NCI-H446 treated with DMSO at 0.1 percent for 48 hours (cell line): ENCODE measurements around the gene USP17L5.
"Not testable (repeated sequence)": the region's sequence is repeated elsewhere in the genome, so short reads cannot be mapped to it uniquely, and the experiment has no call there.

Experiments used
- DNase-seq: peaks from one replicate; lab custom pipeline; 2025; lab: John Stamatoyannopoulos, UW

USP17L5 gene

GRCh38 chr4:9339103-9339502 lies at the start of gene USP17L5:
Gene USP17L5, plus strand, starts transcription at chr4:9339403. Its CDS starts 0 bp downstream, at chr4:9339403.
- not testable (repeated sequence) for DNase-seq

GRCh38 chr4:9324191-9324590 lies 15.0 kb upstream of the USP17L5 start:
- DNase-seq: not testable (repeated sequence)

GRCh38 chr4:9324865-9325264 lies 14.3 kb upstream of the USP17L5 start, which contains the start of gene USP17L24:
Gene USP17L24, plus strand, starts transcription at chr4:9325165. Its CDS starts 0 bp downstream, at chr4:9325165.
- not testable (repeated sequence) for DNase-seq

GRCh38 chr4:9329611-9330010 lies 9.6 kb upstream of the USP17L5 start, which contains the start of gene USP17L25:
Gene USP17L25, plus strand, starts transcription at chr4:9329911. Its CDS starts 0 bp downstream, at chr4:9329911.
- DNase-seq: not testable (repeated sequence)

DNA sequence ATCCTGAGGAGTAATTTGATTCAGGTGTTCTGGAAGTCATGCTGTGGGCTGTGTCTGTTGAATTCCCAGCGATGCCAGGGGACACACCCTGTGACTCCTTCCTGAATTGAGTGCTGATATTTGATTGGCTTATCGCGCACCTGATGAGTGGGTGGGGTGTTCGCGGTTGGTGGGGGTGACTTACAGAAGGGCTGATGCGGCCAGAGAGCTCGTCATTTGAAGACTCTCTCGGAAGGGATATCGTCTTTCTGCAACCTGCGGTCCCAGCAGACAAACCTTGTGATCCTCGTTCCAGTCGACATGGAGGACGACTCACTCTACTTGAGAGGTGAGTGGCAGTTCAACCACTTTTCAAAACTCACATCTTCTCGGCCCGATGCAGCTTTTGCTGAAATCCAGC lies 4.8 kb upstream of the USP17L5 start, which contains the start of gene USP17L26:
USP17L26 (plus strand) TSS at position 301 of the 400 bp plus-strand sequence; CDS start at position 301, 0 bp downstream.
- DNase-seq: not testable (repeated sequence)

GRCh38 chr4:9343848-9344247 lies 4.6 kb downstream of the USP17L5 start, which contains the start of gene USP17L27:
Gene USP17L27, plus strand, starts transcription at chr4:9344148. Its CDS starts 0 bp downstream, at chr4:9344148.
- DNase-seq: not testable (repeated sequence)

- not testable (repeated sequence) for DNase-seq
Measured at GRCh38 chr4:9348593-9348992, 9.4 kb downstream of the USP17L5 start, which contains the start of gene USP17L28. Gene USP17L28, plus strand, starts transcription at chr4:9348893. Its CDS starts 0 bp downstream, at chr4:9348893.

GRCh38 chr4:9350866-9351265 lies 11.7 kb downstream of the USP17L5 start:
- DNase-seq: not testable (repeated sequence)

DNA sequence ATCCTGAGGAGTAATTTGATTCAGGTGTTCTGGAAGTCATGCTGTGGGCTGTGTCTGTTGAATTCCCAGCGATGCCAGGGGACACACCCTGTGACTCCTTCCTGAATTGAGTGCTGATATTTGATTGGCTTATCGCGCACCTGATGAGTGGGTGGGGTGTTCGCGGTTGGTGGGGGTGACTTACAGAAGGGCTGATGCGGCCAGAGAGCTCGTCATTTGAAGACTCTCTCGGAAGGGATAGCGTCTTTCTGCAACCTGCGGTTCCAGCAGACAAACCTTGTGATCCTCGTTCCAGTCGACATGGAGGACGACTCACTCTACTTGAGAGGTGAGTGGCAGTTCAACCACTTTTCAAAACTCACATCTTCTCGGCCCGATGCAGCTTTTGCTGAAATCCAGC lies 14.1 kb downstream of the USP17L5 start, which contains the start of gene USP17L29:
USP17L29 (plus strand) TSS at position 301 of the 400 bp plus-strand sequence; CDS start at position 301, 0 bp downstream.
- not testable (repeated sequence) for DNase-seq

- not testable (repeated sequence) for DNase-seq
Measured at GRCh38 chr4:9362829-9363228, 23.6 kb downstream of the USP17L5 start, which contains the start of gene USP17L30. Gene USP17L30, plus strand, starts transcription at chr4:9363129. Its CDS starts 0 bp downstream, at chr4:9363129.

- not testable (repeated sequence) for DNase-seq
Measured at GRCh38 chr4:9379881-9380280, 40.7 kb downstream of the USP17L5 start.

GRCh38 chr4:9381012-9381534 lies 41.9 kb downstream of the USP17L5 start:
- not testable (repeated sequence) for DNase-seq

DNA sequence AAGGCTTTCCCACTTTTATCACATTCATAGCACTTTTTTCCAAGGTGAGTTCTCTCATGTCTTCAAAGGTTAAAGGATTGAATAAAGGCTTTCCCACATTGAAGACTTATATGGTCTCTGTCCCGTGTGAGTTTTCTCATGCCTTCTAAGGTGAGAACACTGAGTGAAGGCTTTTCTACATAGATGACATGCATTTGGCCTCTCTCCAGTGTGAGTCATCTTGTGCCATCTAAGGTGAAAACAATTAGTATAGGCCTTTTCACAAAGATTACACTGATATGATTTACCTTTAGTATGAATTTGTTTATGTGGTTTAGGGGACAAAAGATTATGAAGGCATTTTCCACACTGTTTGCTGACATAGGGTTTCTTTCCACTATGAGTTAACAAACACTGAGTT lies 44.9 kb downstream of the USP17L5 start:
- DNase-seq: no peak

DNA sequence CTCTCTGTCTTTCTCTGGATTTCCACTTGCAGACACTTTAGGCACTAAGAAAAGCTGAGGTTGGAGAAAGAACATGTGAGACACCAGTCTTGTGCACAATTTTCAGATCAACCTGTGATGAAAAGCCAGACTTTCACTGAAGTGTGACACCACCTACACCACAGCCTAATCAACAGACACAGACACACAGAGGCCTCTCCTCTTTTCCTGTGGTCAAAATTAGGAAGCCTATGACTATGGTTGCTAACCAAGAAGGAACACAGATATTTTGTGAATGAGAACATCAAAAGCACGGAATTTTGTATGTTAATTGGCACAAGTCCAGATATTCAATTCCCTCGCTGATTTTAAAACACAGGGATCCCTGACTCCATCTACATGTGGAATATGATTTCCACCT lies 49.8 kb downstream of the USP17L5 start:
- DNase-seq: not testable (repeated sequence)
